Islet of Langerhans (tissue), 1 donor: ENCODE measurements around the gene LIPI.
"Not testable (repeated sequence)": the region's sequence is repeated elsewhere in the genome, so short reads cannot be mapped to it uniquely, and the experiment has no call there.

Experiments used
- FAIRE-seq: peaks from one replicate; lab custom pipeline; 2011; peaks lifted over from hg19 to GRCh38; lab: Jason Lieb, UNC

Gene LIPI

GRCh38 chr21:14072761-14073535 is 137.8 kb downstream of the LIPI start:
- no peak for FAIRE-seq

GRCh38 chr21:14071902-14072734 is 138.6 kb downstream of the LIPI start:
- FAIRE-seq = no peak

- no peak for FAIRE-seq
Observed at GRCh38 chr21:14070968-14071367, 139.8 kb downstream of the LIPI start.

GRCh38 chr21:14070049-14070893 is 140.5 kb downstream of the LIPI start:
- no peak for FAIRE-seq

GRCh38 chr21:14064296-14064645 is 146.5 kb downstream of the LIPI start:
- no peak for FAIRE-seq

GRCh38 chr21:14063620-14064295 is 147.0 kb downstream of the LIPI start:
- not testable (repeated sequence) for FAIRE-seq

- not testable (repeated sequence) for FAIRE-seq
Observed at GRCh38 chr21:14062684-14063083, 148.1 kb downstream of the LIPI start.

- FAIRE-seq = not testable (repeated sequence)
Observed at GRCh38 chr21:14061820-14062219, 148.9 kb downstream of the LIPI start.

GRCh38 chr21:14058995-14059627 is 151.6 kb downstream of the LIPI start:
- not testable (repeated sequence) for FAIRE-seq
